ENCODE results near the gene ZFP62.
A peak's percentile ranks its signal among the peaks of the same experiment; 100 is the strongest.
"Not testable (repeated sequence)": the region's sequence is repeated elsewhere in the genome, so short reads cannot be mapped to it uniquely, and the experiment has no call there.

ZFP62 gene

GRCh38 chr5:180831139-180832093 is 29.7 kb downstream of the ZFP62 start:
- DNase-seq (ENCODE audit: insufficient read length, low spot score) = peak; percentile 62
- FAIRE-seq = peak; percentile 58

DNA sequence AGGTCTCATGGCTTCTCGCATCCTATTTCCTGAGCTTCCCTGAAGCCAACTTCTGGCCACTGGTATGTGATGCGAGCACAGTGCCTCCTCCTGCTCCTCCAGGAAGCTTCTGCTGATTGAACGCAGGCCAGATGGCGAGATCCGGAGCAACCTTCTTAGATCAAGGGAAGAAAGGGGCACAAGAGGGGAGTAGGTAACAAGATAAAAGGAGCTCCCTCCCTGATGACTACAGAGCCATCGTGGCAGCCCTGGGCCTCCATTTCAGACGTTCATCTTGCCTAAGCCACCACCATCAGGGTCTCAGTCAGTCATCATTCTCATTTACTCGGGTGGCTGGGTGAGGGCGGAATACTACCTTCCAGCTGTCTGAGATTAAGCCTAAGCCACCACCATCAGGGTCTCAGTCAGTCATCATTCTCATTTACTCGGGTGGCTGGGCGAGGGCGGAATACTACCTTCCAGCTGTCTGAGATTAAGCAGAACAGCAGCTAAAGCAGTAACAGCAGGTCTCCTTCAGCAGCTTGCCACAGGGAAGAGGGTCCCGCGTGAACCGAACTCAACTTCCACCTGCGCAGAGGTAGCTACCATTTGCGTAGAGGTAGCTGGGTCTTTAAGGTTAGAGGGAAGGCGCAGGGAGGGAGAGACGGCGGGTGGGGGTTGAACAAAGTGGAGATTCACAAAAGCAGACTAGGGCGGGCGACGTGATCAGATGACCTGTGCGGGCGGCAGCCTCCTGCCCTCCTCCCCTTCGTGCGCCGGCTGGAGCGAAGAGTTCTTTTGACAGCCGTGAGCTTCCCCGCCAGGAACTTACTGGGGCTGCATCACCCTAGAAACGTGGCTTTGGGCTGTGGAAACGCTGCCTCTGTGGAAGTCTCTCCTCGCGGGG is 30.6 kb downstream of the ZFP62 start:
- peak; percentile 91 for FAIRE-seq

DNA sequence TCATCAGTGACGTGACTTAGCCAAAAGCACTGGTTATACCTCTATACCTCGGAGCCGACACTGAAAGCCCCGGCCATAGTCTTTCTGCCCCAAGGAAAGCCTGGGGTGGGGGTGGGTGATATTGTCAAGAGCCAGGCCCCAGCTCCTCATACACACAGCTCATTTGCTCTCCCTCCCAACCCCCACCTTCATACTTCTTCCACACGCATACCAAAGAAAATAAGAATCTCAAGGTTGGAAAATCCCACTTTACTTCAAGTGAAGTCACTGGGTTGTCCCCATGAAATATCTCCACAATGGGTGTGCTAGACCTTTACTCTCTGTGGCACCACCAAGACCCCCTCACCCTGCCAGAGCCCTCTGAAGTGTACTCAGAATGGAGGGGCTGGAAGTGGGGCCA is 31.4 kb downstream of the ZFP62 start:
- no peak for FAIRE-seq
- no peak for DNase-seq (ENCODE audit: insufficient read length, low spot score)

More for the DNA sequence above, 30.6 kb downstream of the ZFP62 start:
- peak; percentile 28 for DNase-seq (ENCODE audit: insufficient read length, low spot score)

- not testable (repeated sequence) for DNase-seq (ENCODE audit: insufficient read length, low spot score); FAIRE-seq
Measured at GRCh38 chr5:180828756-180829531, 32.1 kb downstream of the ZFP62 start.

DNA sequence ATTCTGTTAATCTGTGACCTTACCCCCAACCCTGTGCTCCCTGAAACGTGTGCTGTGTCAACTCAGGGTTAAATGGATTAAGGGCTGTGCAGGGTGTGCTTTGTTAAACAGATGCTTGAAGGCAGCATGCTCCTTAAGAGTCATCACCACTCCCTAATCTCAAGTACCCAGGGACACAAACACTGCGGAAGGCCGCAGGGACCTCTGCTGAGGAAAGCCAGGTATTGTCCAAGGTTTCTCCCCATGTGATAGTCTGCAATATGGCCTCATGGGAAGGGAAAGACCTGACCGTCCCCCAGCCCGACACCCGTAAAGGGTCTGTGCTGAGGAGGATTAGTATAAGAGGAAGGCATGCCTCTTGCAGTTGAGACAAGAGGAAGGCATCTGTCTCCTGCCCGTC is 33.7 kb downstream of the ZFP62 start:
- not testable (repeated sequence) for DNase-seq (ENCODE audit: insufficient read length, low spot score); FAIRE-seq

DNA sequence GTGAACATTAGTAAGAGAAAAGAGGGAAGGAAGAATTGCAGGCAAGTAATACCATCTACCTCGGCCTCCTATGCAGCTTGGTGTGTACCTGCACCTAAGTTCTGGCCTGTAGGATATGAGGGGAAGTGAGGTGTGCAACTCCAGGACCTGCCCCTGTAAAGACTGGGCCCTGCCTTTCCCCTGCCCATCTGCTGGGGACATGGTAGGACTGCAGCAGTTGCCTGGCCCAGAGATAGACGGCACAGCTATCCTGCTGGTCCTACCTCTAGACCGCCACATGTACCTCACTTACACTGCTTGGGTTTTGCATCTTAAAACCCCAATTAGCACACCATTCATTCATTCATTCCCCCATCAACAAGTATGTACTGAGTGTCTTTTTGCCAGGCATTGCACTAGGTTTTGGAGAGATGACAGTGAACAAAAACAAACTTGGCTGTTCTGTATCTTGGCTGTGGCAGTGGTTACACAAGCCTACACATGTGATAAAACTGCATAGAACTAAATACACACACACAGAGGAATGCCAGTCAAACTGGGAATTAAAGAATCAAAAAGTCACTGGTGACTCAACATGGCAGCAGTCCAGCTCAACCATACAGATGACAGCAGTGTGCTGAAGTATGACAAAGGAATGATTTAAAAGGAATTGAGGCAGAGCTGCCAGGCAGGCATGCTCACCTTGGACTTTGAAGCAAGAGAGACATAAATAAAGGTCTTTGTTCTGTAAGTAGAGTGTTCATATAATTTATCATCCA is 35.1 kb downstream of the ZFP62 start:
- FAIRE-seq = no peak
- no peak for DNase-seq (ENCODE audit: insufficient read length, low spot score)

DNA sequence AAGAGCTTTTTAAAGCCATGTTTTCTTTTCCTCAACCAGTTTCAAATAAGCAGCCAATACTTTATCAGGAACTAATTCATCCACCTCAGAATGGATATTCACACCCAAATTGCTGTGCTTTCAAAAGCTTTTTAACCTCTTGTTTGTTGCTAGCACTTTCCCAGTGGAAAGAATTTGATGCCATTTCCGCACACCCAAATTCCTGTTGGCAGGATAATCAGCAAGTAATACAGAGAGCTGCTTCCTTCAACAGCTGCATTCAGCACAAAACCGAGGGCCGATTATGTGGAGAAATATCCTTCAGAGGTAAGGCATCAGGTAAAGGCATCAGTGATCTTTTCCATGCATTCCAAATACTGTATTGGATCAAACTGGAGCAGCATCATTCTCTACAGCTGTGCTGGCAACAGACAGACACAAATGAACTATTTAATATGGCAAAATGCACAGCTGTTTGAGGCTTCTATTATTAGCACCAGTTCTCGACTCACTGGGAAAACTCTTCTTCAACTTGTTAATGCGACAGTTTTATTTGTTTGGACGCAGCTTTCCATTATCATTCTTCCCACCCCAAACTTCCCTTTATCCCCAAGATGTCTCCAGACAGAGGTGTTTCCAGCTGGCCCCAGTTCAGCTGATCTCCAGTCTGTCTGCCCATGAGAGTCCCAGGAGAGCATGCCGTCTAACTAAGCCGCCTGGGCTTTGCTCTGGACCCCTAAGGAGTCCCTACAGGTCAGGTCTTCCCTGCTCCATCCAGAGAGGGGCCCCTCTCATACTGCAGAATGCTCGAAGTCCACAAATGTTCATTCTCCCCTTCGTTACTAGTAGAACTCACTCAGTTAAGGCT is 36.2 kb downstream of the ZFP62 start:
- no peak for DNase-seq (ENCODE audit: insufficient read length, low spot score)
- FAIRE-seq = no peak

DNA sequence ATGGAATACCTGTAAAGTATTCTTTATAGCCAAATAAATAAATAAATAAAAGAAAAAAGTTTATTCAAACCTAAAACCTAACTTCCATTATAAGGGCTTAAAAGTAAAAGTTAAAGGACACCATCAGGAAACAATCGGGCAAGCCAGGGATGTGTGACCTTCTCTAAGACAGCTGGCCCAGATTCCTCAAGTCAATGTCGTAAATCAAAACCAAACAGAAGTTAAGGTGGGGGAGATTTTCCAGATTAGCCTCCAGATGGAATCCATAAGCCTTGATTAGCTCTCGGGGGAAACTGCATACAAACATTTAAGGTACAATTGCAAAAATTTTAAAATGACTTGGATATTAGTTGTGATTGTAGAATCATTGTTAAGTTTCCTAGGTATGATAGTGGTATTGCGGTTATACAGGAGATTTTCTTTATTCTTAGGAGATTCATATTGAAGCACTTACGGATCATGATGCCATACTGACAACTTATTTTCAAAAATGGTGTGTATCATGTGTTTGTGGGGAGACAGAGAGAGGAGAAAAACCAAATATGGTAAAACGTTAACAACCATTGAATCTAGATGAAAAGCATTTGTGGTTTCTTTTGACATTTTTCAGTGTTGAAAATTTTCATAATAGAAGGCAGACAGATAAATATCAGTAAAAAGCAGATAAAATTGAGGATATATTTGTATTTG is 37.0 kb downstream of the ZFP62 start:
- DNase-seq (ENCODE audit: insufficient read length, low spot score) = no peak
- no peak for FAIRE-seq

DNA sequence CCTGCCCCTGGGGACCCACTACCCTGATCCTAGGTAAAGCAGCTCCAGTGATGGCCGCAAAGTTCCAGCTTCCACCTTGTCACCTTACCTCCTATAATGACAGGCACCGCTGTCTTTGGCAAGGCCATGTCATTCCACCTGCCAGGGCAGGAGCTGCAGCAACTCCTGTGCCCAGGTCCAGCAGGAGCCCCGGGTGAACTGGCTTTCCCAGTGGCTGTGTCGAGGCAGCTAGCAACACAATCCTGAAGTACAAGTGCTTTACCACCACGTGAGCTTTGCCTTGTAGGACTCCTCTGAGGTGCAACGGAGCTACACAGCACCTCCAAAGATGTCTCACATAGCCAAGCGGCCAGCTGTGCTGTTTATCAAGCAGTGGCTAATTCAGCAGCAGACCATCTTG is 37.7 kb downstream of the ZFP62 start:
- no peak for FAIRE-seq

GRCh38 chr5:180821538-180821937 is 39.5 kb downstream of the ZFP62 start:
- DNase-seq (ENCODE audit: insufficient read length, low spot score) (no peak), FAIRE-seq (no peak)

More for the DNA sequence above, 37.7 kb downstream of the ZFP62 start:
- no peak for DNase-seq (ENCODE audit: insufficient read length, low spot score)

- FAIRE-seq = peak; percentile 97
- DNase-seq (ENCODE audit: insufficient read length, low spot score) = no peak
Measured at GRCh38 chr5:180820788-180821321, 40.2 kb downstream of the ZFP62 start.

GRCh38 chr5:180818677-180819341 is 42.3 kb downstream of the ZFP62 start:
- DNase-seq (ENCODE audit: insufficient read length, low spot score) (no peak), FAIRE-seq (no peak)

- DNase-seq (ENCODE audit: insufficient read length, low spot score) (no peak), FAIRE-seq (peak; percentile 80)
Measured at GRCh38 chr5:180817893-180818674, 43.0 kb downstream of the ZFP62 start.

DNA sequence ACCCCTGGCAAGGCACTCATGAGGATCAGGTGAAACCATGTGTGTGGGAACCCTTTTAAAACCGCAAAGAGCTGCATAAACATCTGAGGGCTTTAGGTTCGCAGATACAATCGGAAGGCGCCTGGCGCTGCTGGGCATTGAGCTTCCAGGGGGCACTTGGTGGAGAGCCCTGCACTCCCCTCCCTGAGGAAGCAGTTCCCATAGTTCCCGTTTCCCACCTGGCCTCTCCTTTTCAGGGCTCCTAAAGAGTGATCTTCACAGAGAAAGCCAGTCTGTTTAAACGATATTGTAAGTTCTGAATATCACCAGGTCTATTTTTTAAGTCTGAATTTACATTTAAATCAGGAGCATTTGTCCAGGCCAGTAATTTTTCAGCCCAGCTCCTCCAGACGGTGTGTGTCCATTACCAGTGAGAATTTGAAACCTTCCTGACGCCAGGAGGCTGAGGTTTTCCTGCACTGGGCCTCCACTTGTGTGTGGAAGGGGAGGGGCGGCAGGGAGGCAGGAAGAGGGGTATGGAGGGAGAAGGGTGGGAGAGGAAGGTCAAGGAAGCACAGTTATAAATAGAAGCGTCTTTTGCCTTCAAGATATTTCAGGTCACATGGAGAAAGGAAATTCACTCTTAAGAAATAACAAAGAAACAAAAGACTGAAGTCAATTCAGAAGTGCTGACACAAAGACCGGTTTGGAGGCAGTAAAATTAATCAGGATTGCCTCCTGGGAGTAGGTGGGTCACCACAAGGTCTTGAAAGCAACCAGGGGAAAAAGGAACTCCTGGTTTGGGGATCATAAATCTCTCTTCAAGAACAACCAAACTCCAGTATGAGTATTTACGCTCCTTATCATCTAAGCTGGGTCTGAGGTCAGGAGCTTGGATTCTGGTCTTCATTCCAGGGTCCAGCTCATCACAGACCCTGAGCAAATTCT is 44.2 kb downstream of the ZFP62 start:
- FAIRE-seq (peak; percentile 89), DNase-seq (ENCODE audit: insufficient read length, low spot score) (no peak)

- no peak for FAIRE-seq
- no peak for DNase-seq (ENCODE audit: insufficient read length, low spot score)
Measured at GRCh38 chr5:180815293-180815917, 45.7 kb downstream of the ZFP62 start.
